Activated T-cell treated with anti-CD3 and anti-CD28 coated beads, Interleukin-2, amount 50 U/mL, for 72 hours (primary cell): ENCODE data around the gene USP2. TPM values are rescaled to one million over a fixed set of nuclear protein-coding genes. Genes with fewer than 3 reads are reported as not detected.

Experiments
- ATAC-seq, 2 donors: fragments of 150-1000 bp; cut with Tn5 transposase; replicated peaks in 1 of 2; 2 replicates each; pipeline ENCODE4 v1.10.0; 2021; ENCODE audit warnings: moderate library complexity in 2 of 2, mild to moderate bottlenecking in 1 of 2
- DNase-seq, 2 donors: peaks; one replicate each; pipeline ENCODE4 v3.0.0; 2021 to 2022; ENCODE audit warnings: mixed read lengths in 1 of 2
- H3K27ac Mint-ChIP-seq: one replicate; pipeline ENCODE4 v1.8.0; 2022; ENCODE audit warnings: mild to moderate bottlenecking, moderate library complexity, mixed read lengths
- H3K27me3 Mint-ChIP-seq: one replicate; pipeline ENCODE4 v1.8.0; 2022; ENCODE audit warnings: low read depth, mixed read lengths
- H3K36me3 Mint-ChIP-seq, 2 donors: one replicate each; pipeline ENCODE4 v1.8.0; 2022; ENCODE audit warnings: mixed read lengths in 2 of 2, mild to moderate bottlenecking in 1 of 2; ENCODE audit not compliant: insufficient read depth in 2 of 2
- H3K4me1 Mint-ChIP-seq: one replicate; pipeline ENCODE4 v1.8.0; 2022; ENCODE audit warnings: low read depth, mixed read lengths
- H3K4me3 Mint-ChIP-seq, 2 donors: one replicate each; pipeline ENCODE4 v1.8.0; 2022; ENCODE audit warnings: mild to moderate bottlenecking in 2 of 2, mixed read lengths in 2 of 2, moderate library complexity in 2 of 2
- H3K9me3 Mint-ChIP-seq, 2 donors: one replicate each; pipeline ENCODE4 v1.8.0; 2022; ENCODE audit warnings: mixed read lengths in 2 of 2
- total RNA-seq, 2 donors: library from RNA; stranded (reverse); gene quantifications; one replicate each; pipeline ENCODE4 v1.2.3, GENCODE V29; 2022

Gene USP2
- total RNA-seq, 2 donors from 2014 or later, result 0.91 to 3.0 TPM

DNA sequence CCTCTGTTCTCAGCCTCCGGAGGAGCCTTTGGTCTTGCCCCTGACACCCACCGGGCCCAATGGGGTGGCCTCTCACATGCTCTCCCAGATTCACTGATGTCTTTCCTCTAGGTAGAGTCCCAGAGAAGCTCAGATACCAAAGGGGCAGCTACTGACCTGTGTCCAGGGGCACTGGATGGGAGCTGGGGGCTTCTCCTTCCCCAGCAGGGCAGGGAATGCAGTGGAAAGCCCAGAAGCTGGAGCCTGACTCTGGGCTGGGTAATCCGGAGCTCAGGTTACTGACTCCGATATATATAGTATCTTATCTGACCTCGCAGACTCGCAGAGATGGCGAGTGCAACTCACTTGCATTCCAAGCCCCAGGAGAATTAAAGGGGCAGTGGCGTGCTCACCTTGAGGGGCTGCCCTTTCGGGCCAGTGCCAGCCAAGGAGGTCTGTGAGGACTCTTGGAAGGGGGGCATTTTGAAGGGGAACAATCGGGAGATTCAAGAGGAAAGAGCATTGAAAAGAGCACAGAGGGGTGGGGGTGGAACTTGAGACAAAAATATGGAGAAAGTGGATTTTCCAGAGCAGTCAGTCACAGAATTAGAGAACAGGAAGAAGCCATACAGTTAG lies 2.5 kb downstream of the USP2 start:
- Mint-ChIP-seq H3K27me3 (no peaks in the 10 kb centered on the region), H3K27ac (no peak overlapping the region), H3K4me1 (peaks cover 5% of the 10 kb centered on the region), H3K36me3 (no peaks in the 10 kb centered on the region), H3K4me3 (no peak overlapping the region), H3K9me3 (no peaks in the 10 kb centered on the region)
- no peak for DNase-seq
- ATAC-seq, result no peak

DNA sequence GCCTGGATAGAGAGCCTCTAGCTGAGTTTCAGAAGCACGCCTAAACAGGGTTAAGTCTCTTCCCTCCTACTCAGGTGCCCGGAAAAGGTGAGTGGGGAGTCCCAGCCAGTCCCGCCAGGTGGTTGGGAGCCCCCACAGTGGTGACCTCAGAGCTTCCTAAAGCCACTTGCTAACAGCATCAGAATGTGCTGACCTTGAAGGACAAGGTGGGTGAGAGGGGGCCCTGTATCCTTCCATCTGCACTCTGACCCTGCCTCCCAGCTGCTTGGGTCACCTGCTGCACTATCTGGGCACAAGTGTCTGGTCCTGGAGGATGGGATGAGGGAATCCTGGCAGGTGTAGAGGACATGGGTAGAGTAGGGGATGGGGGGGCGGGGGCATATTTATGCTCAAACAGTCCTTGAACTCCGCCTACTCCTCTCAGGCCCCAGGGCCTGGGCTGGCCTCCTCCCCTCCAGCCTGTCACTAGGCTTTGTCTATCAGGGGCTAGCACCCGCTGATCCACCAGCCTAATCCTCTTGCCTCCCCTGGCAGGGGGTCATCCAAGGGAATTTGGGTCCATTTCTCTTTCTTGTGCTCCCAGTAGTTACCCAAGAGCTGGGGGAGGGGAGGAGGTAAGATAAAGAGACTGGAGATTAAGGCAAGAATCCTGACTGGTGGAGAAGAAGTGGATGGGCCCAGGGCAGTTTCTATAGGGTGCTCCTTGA lies 3.4 kb downstream of the USP2 start:
- Mint-ChIP-seq H3K36me3 (no peaks in the 10 kb centered on the region), H3K4me3 (no peak overlapping the region), H3K9me3 (no peaks in the 10 kb centered on the region), H3K4me1 (peaks cover 13% of the 10 kb centered on the region), H3K27ac (no peak overlapping the region), H3K27me3 (no peaks in the 10 kb centered on the region)
- ATAC-seq (no peak), DNase-seq (no peak)

DNA sequence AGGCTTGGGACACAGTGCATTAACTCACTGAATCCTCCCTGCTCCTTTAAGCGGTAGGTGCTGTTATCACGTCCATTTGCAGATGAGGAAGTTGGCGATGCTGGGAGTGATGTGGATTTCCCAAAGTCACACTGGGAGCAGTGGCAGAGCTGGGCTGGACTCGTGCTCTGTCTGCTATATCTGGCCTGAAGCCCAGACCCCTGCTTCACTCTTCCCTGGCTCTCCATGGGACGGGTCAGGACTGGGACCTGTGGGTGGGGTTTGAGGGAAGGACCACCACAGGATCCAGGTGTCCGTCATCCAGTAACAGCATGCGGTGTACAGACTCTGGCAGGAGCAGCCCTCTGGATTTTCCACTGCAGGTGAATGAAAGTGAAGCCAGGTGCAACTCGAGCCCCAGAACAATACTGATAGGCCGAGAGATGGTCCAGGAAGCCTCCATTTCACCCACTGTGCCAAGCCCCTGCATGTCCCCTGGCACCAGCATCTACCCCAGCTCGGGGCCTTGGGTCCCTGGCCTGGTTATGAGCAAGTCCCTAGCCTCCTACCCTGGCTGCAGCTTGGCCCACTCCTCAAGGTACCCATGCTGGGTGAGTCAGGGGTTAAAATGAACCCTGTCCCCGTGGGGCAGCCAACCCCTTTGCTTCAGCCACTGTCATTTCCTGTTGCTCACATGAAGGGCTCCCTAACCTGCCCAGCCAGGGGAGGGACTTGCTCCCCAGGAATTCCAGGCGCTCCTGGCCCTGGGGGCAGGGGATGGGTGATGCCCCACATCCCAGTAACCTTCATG lies 4.2 kb downstream of the USP2 start:
- Mint-ChIP-seq H3K36me3 (no peaks in the 10 kb centered on the region), H3K27me3 (no peaks in the 10 kb centered on the region), H3K9me3 (no peaks in the 10 kb centered on the region), H3K4me3 (no peak overlapping the region), H3K4me1 (peaks cover 13% of the 10 kb centered on the region), H3K27ac (no peak overlapping the region)
- ATAC-seq (no peak), DNase-seq (no peak)

DNA sequence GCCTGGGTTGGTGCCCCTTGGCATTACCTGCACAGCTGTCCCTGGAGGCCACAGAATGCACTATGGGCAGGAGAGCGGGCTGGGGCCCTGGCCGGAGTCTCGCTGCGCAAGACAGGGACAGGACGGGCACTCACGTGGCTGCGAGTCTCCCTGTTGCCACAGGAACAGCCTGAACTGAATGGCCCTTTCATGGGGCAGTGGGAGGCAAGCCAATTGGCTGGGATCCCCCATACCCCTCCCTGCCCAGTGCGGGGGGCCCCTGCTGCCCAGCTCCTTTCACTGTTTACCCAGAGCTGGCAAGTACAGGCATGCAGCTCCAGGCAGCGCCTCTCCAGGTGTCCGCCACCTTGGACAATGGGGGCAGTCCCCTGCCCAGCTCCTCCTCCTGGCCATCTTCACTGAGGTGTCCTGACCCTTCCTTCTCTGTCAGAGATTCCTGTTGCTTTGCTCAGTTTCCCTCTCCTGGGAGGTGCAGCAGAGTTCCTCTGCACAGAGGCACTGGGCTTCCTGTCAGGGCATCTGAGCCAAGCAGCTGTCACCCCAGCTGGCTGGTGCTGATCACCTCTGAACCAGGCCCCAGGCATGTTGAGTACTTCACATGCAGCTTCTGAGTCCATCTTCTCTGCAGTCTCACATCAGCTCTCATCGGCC lies 5.2 kb downstream of the USP2 start:
- Mint-ChIP-seq H3K27me3 (no peaks in the 10 kb centered on the region), H3K27ac (no peak overlapping the region), H3K9me3 (no peaks in the 10 kb centered on the region), H3K4me1 (peaks cover 13% of the 10 kb centered on the region), H3K36me3 (no peaks in the 10 kb centered on the region), H3K4me3 (no peak overlapping the region)
- ATAC-seq (no peak), DNase-seq (no peak)

DNA sequence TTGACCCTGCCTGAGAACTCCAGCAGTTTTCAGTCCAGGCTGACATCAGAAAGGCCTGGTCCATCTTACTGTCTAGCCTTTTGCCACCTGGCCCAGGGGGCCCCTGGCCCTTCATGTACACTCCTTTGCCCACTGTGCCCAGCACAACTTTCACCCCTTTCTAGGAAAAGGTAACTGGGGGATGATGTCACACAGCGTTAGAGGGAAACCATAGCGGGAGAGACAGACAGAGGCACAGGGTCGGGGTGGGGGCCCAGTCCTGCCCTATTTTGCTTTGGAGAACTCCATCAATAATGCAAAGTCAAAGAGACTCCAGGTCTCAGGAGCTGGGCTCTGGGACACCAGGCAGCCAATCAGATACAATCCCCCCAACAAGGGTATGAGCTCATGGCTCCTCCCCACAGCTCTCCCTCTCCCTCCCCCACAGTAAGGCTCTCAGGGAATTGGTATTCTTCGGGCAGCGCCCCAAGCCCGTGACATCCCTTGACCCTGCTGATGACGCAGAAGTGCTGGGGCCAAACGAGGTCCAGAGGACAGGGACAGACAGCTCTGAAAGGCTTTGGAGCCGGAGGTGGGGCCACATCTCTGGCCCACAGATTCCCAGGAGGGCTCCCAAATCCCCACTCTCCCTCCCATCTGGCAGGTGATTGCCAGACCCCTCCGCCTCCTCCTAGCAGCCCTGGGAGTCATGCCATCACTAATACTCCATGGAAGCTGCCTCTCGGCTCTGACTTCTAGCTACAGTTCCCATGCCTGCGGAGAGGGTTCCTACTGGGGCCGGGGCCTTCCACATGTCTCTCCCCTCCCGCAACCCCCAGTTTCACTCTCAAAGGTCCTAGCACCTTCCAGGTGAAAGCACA lies 5.9 kb downstream of the USP2 start:
- ATAC-seq (no peak), DNase-seq (no peak)
- Mint-ChIP-seq H3K4me1 (peaks cover 13% of the 10 kb centered on the region), H3K9me3 (no peaks in the 10 kb centered on the region), H3K4me3 (no peak overlapping the region), H3K27ac (no peak overlapping the region), H3K27me3 (no peaks in the 10 kb centered on the region), H3K36me3 (no peaks in the 10 kb centered on the region)

DNA sequence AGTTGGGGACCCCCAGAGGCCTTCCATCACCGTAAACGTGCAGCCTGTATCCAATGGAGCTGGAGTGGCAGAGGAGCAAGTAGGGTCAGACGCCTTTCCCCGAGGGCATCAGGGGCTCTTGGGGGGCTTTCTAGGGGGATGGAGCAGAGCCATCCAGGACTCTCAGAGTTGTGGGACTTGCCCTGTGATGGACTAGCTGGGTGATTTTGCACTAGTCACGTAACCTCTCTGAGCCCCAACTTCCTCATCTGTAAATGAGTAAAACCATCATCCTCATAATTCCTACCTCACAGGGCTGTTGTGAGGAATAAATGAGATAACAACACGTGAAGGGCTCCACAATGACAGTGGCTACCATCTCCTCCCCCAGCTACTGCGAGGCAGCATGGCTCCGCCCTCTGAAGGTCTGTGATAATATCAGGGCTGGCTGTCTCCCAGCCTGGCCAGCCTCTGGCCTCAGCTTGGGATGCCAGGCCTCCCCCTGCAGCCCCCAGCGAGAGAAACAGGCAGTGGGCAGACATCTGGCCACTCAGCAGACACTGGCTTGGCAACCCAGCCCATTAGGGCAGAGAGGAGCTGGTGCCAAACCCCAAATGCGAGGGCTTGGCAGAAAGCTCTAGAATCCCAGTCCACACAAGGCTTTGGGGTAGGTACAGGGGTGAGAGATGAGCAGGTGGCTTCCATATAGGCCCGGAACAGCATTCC lies 6.7 kb downstream of the USP2 start:
- no peak for ATAC-seq
- no peaks in the 10 kb centered on the region for H3K36me3 Mint-ChIP-seq

DNA sequence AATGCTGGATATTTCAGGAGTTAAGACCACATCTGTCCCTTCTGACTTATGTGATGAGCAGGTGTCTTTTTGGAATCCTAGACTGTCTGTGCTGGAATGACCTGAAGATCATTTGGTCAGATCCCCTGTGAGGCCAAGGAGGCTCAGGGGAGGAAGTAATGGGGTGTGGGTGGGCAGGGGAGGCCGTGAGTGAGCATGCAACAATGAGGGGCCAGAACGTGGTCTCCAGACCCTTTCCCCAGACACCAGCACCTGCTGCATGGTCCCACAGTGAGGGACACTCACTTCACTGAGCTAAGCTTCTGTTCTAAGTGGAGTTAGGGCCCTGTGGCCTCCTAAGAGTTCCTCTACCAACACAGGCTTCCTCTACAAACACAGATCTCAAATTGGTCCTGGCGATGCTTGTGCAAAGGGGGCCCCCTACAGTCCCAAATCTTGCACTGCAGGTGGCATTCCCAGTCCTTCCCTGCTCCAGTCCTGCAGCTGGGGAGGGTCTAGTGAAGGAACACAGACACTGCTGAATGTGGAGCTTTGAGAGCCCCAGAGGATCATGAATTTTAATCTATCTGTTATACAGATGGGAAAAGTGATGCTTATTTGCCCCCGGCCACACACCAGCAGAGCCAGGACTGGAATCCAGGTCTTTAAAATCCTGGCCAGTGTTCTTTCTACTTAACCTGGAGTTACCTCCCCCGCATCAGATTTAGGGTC lies 7.4 kb downstream of the USP2 start:
- peaks cover 13% of the 10 kb centered on the region for H3K4me1 Mint-ChIP-seq
- ATAC-seq, result peak; percentile 45 to 56
- DNase-seq, result peak; percentile 45 to 75
- no peaks in the 10 kb centered on the region for H3K9me3 Mint-ChIP-seq
- H3K36me3 Mint-ChIP-seq, result no peaks in the 10 kb centered on the region
- H3K27me3 Mint-ChIP-seq, result no peaks in the 10 kb centered on the region
- no peak overlapping the region for H3K4me3 Mint-ChIP-seq
- no peak overlapping the region for H3K27ac Mint-ChIP-seq

More for the DNA sequence above, 6.7 kb downstream of the USP2 start:
- no peak overlapping the region for H3K27ac Mint-ChIP-seq
- no peak for DNase-seq
- H3K4me3 Mint-ChIP-seq, result no peak overlapping the region
- no peaks in the 10 kb centered on the region for H3K9me3 Mint-ChIP-seq
- no peaks in the 10 kb centered on the region for H3K27me3 Mint-ChIP-seq
- peaks cover 13% of the 10 kb centered on the region for H3K4me1 Mint-ChIP-seq

DNA sequence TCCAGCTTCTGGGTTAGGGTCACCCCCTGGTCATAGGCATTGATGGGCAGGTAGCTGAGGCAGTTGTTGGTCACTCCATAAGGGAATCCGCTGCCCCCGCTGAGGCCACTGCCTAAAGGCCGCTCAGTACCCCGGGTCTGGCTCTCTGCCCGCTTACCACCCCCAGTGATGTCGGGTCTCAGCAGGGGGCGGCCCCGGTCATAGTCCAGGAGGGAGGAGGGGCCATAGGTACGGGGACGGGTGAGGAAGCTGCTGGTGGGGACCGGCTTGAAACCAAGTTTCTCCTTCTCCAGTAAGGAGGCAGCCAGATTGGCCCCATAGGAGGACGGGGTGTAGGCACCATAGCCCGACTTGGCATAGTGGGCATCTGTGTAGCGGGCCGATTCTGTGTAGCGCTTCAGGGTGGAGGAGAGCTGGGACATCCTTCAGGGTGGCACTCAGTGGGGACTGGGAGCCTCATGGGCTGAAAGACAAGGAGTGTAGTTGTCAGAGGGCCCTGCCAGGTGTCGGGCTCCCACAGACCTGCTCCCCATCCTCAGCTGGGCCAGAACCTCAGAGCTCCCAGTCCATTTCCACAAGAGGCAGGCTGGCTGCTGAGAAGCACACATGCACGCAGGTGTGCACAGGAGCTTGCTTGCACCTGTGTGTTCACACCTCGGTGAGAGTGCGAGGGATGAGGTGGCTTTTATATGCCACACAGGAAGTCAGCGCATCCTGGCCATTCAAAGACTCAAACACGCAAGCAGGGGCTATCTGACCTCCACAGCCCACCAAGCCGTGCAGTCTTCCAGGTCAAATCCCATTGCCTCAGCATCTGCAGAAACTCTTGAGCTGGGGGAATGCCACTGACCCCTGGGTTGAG lies 8.2 kb downstream of the USP2 start:
- no peak for ATAC-seq
- H3K27me3 Mint-ChIP-seq, result no peaks in the 10 kb centered on the region
- DNase-seq, result no peak
- H3K4me1 Mint-ChIP-seq, result peaks cover 13% of the 10 kb centered on the region
- H3K9me3 Mint-ChIP-seq, result no peaks in the 10 kb centered on the region
- H3K27ac Mint-ChIP-seq, result no peak overlapping the region
- no peak overlapping the region for H3K4me3 Mint-ChIP-seq
- H3K36me3 Mint-ChIP-seq, result no peaks in the 10 kb centered on the region

DNA sequence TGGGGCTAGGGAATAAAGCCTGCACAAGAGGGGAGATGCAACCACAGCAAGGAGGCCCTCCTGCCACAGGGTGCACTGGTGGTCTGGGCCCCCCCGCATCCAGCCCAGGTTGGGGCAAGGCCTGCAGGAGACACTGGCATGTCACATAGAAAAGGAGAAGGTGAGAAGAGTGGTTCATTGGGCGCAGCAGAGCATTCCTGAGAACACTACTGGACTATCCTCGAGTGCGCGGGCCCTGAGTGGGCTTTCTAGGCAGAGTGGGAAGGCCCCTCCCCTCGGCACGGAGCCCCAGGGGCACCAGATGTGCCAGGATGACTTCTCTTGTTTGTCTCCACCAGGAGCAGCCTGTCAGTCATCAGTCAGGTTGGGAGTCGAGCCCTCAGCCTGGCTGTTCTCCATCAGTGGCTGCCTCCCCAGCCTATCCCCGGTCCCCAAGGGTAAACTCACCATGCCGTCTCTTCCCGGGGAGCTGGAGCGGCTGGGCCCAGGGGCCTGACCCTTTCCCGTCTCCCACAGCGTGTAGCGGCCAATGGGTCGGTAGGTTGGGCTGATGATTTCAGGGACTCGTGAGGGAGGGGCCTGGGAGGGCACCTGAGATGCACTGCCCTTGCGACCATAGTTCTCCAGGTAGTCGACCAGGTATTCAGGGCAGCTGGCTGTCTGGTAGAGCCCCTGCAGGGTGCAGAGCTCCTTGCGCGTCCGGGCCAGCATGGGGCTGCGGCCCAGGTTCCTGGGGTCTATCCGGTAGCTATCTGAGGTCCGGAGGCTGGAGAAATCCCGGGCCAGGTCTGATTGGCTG lies 9.0 kb downstream of the USP2 start:
- Mint-ChIP-seq H3K4me1 (peaks cover 9% of the 10 kb centered on the region), H3K9me3 (no peaks in the 10 kb centered on the region), H3K36me3 (no peaks in the 10 kb centered on the region), H3K27ac (no peak overlapping the region), H3K4me3 (no peak overlapping the region), H3K27me3 (peaks cover 3% of the 10 kb centered on the region)
- DNase-seq (no peak), ATAC-seq (no peak)

DNA sequence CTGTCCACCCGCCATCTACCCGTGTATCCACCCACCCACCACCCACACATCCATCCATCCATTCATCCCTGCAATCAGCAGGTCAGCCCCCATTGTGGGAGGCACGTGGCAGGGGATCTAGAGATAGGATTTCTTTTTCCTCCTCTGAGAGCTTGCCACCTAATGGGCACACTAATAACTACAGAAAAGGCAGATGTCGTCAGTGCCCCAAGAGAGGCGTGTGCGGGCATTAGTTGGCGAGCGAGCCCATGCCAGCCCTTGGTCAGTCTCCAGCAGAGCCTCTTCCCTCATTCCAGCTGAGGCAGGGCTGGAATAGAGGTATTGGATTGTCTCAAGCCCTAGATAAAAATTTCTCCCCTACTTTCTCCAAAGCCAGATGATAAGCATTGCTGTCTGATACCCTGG lies 9.7 kb downstream of the USP2 start:
- peaks cover 8% of the 10 kb centered on the region for H3K4me1 Mint-ChIP-seq
- no peaks in the 10 kb centered on the region for H3K36me3 Mint-ChIP-seq
- DNase-seq (no peak), ATAC-seq (no peak)
- no peak overlapping the region for H3K27ac Mint-ChIP-seq
- H3K27me3 Mint-ChIP-seq, result peaks cover 10% of the 10 kb centered on the region
- H3K9me3 Mint-ChIP-seq, result no peaks in the 10 kb centered on the region
- no peak overlapping the region for H3K4me3 Mint-ChIP-seq
